Heart right ventricle (tissue), 16 donors: ENCODE results near the gene MVK. TPM values are rescaled to one million over a fixed set of nuclear protein-coding genes. Genes with fewer than 3 reads are reported as not detected.

Source experiments
- ATAC-seq, 8 donors: fragments of 200-7000 bp; cut with Tn5 transposase; one replicate each; pipeline ENCODE4 v1.9.1; 2020; ENCODE audit warnings: mild to moderate bottlenecking in 8 of 8, moderate library complexity in 8 of 8, moderate number of reproducible peaks in 1 of 8
- DNase-seq, 2 donors: peaks; one replicate each; pipeline ENCODE4 v3.0.0-alpha.2; 2020
- H3K27ac ChIP-seq, 10 donors: fragments of 200-600 bp; sonication (generic) in 2 of 10; one replicate each; pipeline versions ENCODE4 v1.5.0 to v1.8.0; 2020 to 2022; ENCODE audit warnings: mild to moderate bottlenecking in 3 of 10
- H3K27me3 ChIP-seq, 7 donors: fragments of 200-600 bp; one replicate each; pipeline ENCODE4 v1.8.0; 2021 to 2022; ENCODE audit warnings: mild to moderate bottlenecking in 2 of 7
- H3K36me3 ChIP-seq, 9 donors: fragments of 200-600 bp; sonication (generic) in 1 of 9; one replicate each; pipeline versions ENCODE4 v1.5.0 to v1.8.0; 2020 to 2022; ENCODE audit warnings: mild to moderate bottlenecking in 2 of 9
- H3K4me1 ChIP-seq, 9 donors: fragments of 200-600 bp; sonication (generic) in 1 of 9; one replicate each; pipeline versions ENCODE4 v1.5.0 to v1.8.0; 2020 to 2022; ENCODE audit warnings: mild to moderate bottlenecking in 4 of 9
- H3K4me3 ChIP-seq, 10 donors: fragments of 200-600 bp; sonication (generic) in 2 of 10; one replicate each; pipeline versions ENCODE4 v1.5.0 to v1.8.0; 2020 to 2022; ENCODE audit warnings: mild to moderate bottlenecking in 7 of 10, moderate library complexity in 2 of 10
- H3K9me3 ChIP-seq, 11 donors: fragments of 200-600 bp in 10 of 11; sonication (generic) in 2 of 11; one replicate each; pipeline versions ENCODE4 v1.5.0 to v1.8.0; 2013 to 2022; ENCODE audit warnings: mild to moderate bottlenecking in 2 of 11, control low read depth in 1 of 11, moderate library complexity in 1 of 11
- CTCF ChIP-seq, 9 donors: fragments of 200-600 bp; sonication (generic) in 2 of 9; IDR thresholded peaks; one replicate each; pipeline versions ENCODE4 v1.5.0 to v1.8.0; 2021 to 2022; ENCODE audit warnings: antibody characterized with exemption in 9 of 9, mild to moderate bottlenecking in 5 of 9, moderate library complexity in 1 of 9
- WGBS, 2 donors: extraction: QIAGEN DNeasy Blood & Tissue Kit; methylation state at CpG; one replicate each; pipeline ENCODE4 v1.1.7; 2013; ENCODE audit warnings: inconsistent platforms in 1 of 2; 5-methylcytosine and 5-hydroxymethylcytosine counted together
- intact Hi-C, 10 donors: fragments of 100-400 bp; cut with DNase I; formaldehyde crosslinking; loops; one replicate each; pipeline versions ENCODE4 v1.11.1 to v1.14.2; 2022
- polyA plus RNA-seq, 2 donors: library from polyadenylated mRNA; stranded (reverse); fragments of 200-250 nt; gene quantifications; one replicate each; pipeline ENCODE4 v1.2.3, GENCODE V29; 2013
- total RNA-seq, 10 donors: library from RNA; stranded (reverse); fragmentation: NEBNext Ultra II Directional in 3 of 10; extraction: Animal tissue kit (Norgen Biotek cat#: 25700) in 3 of 10; gene quantifications; one replicate each; pipeline versions ENCODE4 v1.2.1 to v1.2.4, GENCODE V29; 2021 to 2023
- donor health status: Arrhythmogenic right ventricular cardiomyopathy.
- donor health status: ischemic (EF 13 %, LVEDD 7.1; RV severe dilation, severe dysfunction).
- donor health status: healthy with polysubstance abuse.
- donor health status: DM: no; HTN: yes; CAD: no.
- donor health status: DM: no; HTN: no; CAD: no.
- donor health status: ischemic (EF 25% LVEDD 6.9; RV normal size, moderate dysfunction).
- donor health status: ischemic (EF 25% LVEDD 5.7; RV mildly dilated, moderate dysfunction).
- donor health status: healthy.
- donor health status: DM: yes; HTN: yes; CAD: no.
- donor health status: Ischemic cardiomyopathy.
- donor health status: ischemic (EF 35%, LVEDD 5.7; RV mildly dilated, moderate dysfunction).
- donor health status: nonischemic (EF 11% LVEDD 7.7; RV severe dilation, severe dysfunction).
- donor health status: DM: yes; HTN: yes; CAD: no.
- donor health status: PGD.
- donor health status: ischemic (EF 29% LVEDD 5.4; RV normal size, mild dysfunction).
- donor health status: nonischemic (EF 23%, LVEDD 6.1; RV moderate dilation, normal function).

Gene MVK
- total and polyA plus RNA-seq, 12 donors: 7.9 to 18.1 (median 9.3) TPM

GRCh38 chr12:109566424-109566823 lies 7.2 kb upstream of the MVK start:
- WGBS, 2 donors: 93% methylated on average over 8 of the region's 8 CpGs
- TF ChIP-seq CTCF (IDR thresholded peaks at IDR 0.05): no peak
- no peaks in the 10 kb centered on the region for H3K27me3 ChIP-seq
- H3K9me3 ChIP-seq: no peaks in the 10 kb centered on the region
- no peak overlapping the region for H3K27ac ChIP-seq
- no peak overlapping the region for H3K4me3 ChIP-seq
- no peak for DNase-seq
- H3K36me3 ChIP-seq: peaks cover 0 to 95% (median 26%) of the 10 kb centered on the region in 9 donors
- ATAC-seq: no peak
- intact Hi-C loops: no loop called here
- peaks cover 0 to 32% (median 6%) of the 10 kb centered on the region in 9 donors for H3K4me1 ChIP-seq

- no peaks in the 10 kb centered on the region for H3K27me3 ChIP-seq
- no peak overlapping the region for H3K4me3 ChIP-seq
- no peaks in the 10 kb centered on the region for H3K9me3 ChIP-seq
- H3K4me1 ChIP-seq: peaks cover under 1 to 34% (median 6%) of the 10 kb centered on the region in 9 donors
- DNase-seq: no peak
- 91 to 92% methylated on average over 10 of the region's 10 CpGs for WGBS, 2 donors
- H3K36me3 ChIP-seq: peaks cover 0 to 89% (median 18%) of the 10 kb centered on the region in 9 donors
- no peak for TF ChIP-seq CTCF (IDR thresholded peaks at IDR 0.05)
- intact Hi-C loops: no loop called here
- no peak overlapping the region for H3K27ac ChIP-seq
- ATAC-seq: no peak
Measured at GRCh38 chr12:109567296-109567695, 6.3 kb upstream of the MVK start.

GRCh38 chr12:109567967-109568366 lies 5.6 kb upstream of the MVK start:
- Histone ChIP-seq H3K4me3 (no peak overlapping the region), H3K27me3 (no peaks in the 10 kb centered on the region), H3K27ac (no peak overlapping the region), H3K4me1 (peaks cover 6 to 38% (median 12%) of the 10 kb centered on the region in 9 donors), H3K36me3 (peaks cover 0 to 82% (median 16%) of the 10 kb centered on the region in 9 donors), H3K9me3 (no peaks in the 10 kb centered on the region)
- ATAC-seq (peak in 1 of 8 donors; percentile 53), DNase-seq (no peak)
- no peak for TF ChIP-seq CTCF (IDR thresholded peaks at IDR 0.05)
- WGBS, 2 donors: 84 to 85% methylated on average over 3 of the region's 3 CpGs
- intact Hi-C loops: no loop called here

- H3K36me3 ChIP-seq: peaks cover 0 to 77% (median 16%) of the 10 kb centered on the region in 9 donors
- H3K27me3 ChIP-seq: no peaks in the 10 kb centered on the region
- ATAC-seq (no peak), DNase-seq (no peak)
- no peak overlapping the region for H3K4me3 ChIP-seq
- no peak overlapping the region for H3K27ac ChIP-seq
- intact Hi-C loops: no loop called here
- TF ChIP-seq CTCF (IDR thresholded peaks at IDR 0.05): no peak
- H3K9me3 ChIP-seq: no peaks in the 10 kb centered on the region
- 87 to 94% methylated on average over 7 of the region's 7 CpGs for WGBS, 2 donors
- peaks cover 4 to 35% (median 13%) of the 10 kb centered on the region in 9 donors for H3K4me1 ChIP-seq
Measured at GRCh38 chr12:109568486-109568885, 5.1 kb upstream of the MVK start.
